Activated naive CD4-positive, alpha-beta T cell treated with anti-CD3 and anti-CD28 coated beads for 36 hours (primary cell): Measurements from ENCODE around the gene PNMA8A. TPM values are rescaled to one million over a fixed set of nuclear protein-coding genes. Genes with fewer than 3 reads are reported as not detected.

Experiments
- CTCF ChIA-PET: fragments of 350-600 bp; sonication (Branson Sonifier 250); formaldehyde crosslinking; loops from one replicate; lab custom pipeline; 2021; ENCODE audit warnings: antibody characterized with exemption; lab: Charles Lee
- DNase-seq: peaks from one replicate; pipeline ENCODE4 v3.0.0-alpha.2; 2020
- H3K27ac Mint-ChIP-seq: one replicate; pipeline ENCODE4 v1.8.0; 2021; ENCODE audit warnings: mild to moderate bottlenecking, mixed read lengths
- H3K27me3 Mint-ChIP-seq: one replicate; pipeline ENCODE4 v1.8.0; 2021; ENCODE audit warnings: low read depth, mixed read lengths
- H3K36me3 Mint-ChIP-seq: one replicate; pipeline ENCODE4 v1.8.0; 2021; ENCODE audit warnings: low read depth, mixed read lengths
- H3K4me1 Mint-ChIP-seq: one replicate; pipeline ENCODE4 v1.8.0; 2021; ENCODE audit warnings: low read depth, mixed read lengths
- H3K4me3 Mint-ChIP-seq: one replicate; pipeline ENCODE4 v1.8.0; 2021; ENCODE audit warnings: mild to moderate bottlenecking, moderate library complexity, mixed read lengths
- H3K9me3 Mint-ChIP-seq: one replicate; pipeline ENCODE4 v1.8.0; 2021; ENCODE audit warnings: mixed read lengths
- intact Hi-C: fragments of 100-400 bp; cut with micrococcal nuclease; formaldehyde crosslinking; loops from one replicate; pipeline ENCODE4 v1.15.1; 2023
- total RNA-seq, 2 experiments: library from RNA; stranded (reverse); gene quantifications; one replicate each; pipeline ENCODE4 v1.2.3, GENCODE V29; 2021

PNMA8A gene
- total RNA-seq = 1 to 10 TPM; 1.1 to 1.5 TPM

DNA sequence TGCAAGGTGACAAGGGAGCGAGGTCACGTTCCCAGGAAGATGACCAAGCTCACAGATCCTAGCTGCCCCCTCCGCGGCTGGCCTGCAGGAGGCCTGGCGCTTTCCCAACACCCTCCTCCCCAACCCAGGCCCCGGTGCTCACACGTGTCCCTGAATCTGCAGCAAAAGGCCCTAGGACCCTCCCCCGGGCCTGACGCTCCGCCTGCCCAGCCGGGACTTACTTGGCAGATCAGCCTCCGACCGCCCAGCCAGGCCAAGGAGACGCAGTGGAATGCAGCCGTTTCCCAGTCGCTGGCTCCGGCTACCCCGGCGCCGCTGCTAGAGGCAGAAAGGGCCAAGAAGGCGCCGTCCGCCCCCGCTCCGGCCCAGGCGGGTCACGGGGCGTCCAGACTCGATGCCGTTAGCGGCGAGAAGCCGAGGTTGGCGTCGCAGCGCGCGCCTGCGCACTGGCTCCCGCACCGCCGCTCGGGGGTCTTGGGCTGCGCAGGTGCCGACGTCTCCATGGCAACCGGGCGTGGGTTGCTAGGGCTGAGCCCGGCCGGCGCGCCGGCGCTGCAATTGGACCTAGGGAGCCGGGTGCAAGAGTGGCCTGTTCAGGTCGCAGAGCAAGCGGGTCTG is at the start of gene PNMA8A:
PNMA8A (minus strand) TSS at position 448 of the 618 bp plus-strand sequence. CDS start 528 bp downstream, outside the sequence.
- Mint-ChIP-seq H3K27ac (no peak within 1 kb of the TSS), H3K9me3 (no peaks in the 10 kb centered on the region), H3K36me3 (no peaks in the 10 kb centered on the region), H3K4me1 (peaks cover 12% of the 10 kb centered on the region), H3K4me3 (peak within 1 kb of the TSS; percentile 36), H3K27me3 (peaks cover 47% of the 10 kb centered on the region)
- DNase-seq = no peak
- intact Hi-C loops = no loop called here
- CTCF ChIA-PET = interaction anchor here (0.6 kb wide), 1 partner anchor 388 kb away, joined by 3 read pairs; no protein-coding TSS in a partner anchor

GRCh38 chr19:46520616-46521015 is 49.3 kb upstream of the PNMA8A start:
- CTCF ChIA-PET = interaction anchor here (0.5 to 12.0 kb wide), 4 partner anchors 9 to 117 kb away, joined by 3 to 203 read pairs (median 46); no protein-coding TSS in a partner anchor
- peaks cover 14% of the 10 kb centered on the region for H3K9me3 Mint-ChIP-seq
- intact Hi-C loops = no loop called here

DNA sequence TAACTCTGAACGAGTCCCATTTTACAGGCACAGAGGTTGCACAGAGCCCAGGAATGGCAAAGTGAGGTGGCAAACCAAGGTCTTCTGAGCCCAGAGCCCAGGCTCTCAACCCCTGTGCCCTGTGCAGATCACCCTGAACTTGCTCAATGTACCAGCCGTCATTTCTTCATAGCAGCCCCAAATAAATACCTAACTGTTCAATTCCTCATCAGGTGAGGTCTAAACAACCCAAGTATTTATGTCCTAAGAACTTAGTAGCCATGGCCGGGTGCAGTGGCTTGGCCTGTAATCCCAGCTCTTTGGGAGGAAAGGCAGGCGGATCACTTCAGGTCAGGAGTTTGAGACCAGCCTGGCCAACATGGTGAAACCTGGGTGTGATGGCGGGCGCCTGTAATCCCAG is 46.1 kb upstream of the PNMA8A start:
- peaks cover 2% of the 10 kb centered on the region for H3K27me3 Mint-ChIP-seq
- no peaks in the 10 kb centered on the region for H3K9me3 Mint-ChIP-seq
- DNase-seq = no peak
- CTCF ChIA-PET = interaction anchor here (0.7 to 9.2 kb wide), 7 partner anchors 12 to 144 kb away, joined by 3 to 88 read pairs (median 7); partner anchors contain the start of gene DACT3
- intact Hi-C loops = no loop called here
- H3K27ac Mint-ChIP-seq = no peak overlapping the region
- no peak overlapping the region for H3K4me3 Mint-ChIP-seq
- H3K4me1 Mint-ChIP-seq = peaks cover 36% of the 10 kb centered on the region
- peaks cover under 1% of the 10 kb centered on the region for H3K36me3 Mint-ChIP-seq

More at GRCh38 chr19:46520616-46521015, 49.3 kb upstream of the PNMA8A start:
- Mint-ChIP-seq H3K4me1 (peaks cover 62% of the 10 kb centered on the region), H3K4me3 (no peak overlapping the region), H3K27me3 (no peaks in the 10 kb centered on the region), H3K27ac (peak overlapping the region; percentile 5), H3K36me3 (peaks cover 16% of the 10 kb centered on the region)
- peak; percentile 28 for DNase-seq

DNA sequence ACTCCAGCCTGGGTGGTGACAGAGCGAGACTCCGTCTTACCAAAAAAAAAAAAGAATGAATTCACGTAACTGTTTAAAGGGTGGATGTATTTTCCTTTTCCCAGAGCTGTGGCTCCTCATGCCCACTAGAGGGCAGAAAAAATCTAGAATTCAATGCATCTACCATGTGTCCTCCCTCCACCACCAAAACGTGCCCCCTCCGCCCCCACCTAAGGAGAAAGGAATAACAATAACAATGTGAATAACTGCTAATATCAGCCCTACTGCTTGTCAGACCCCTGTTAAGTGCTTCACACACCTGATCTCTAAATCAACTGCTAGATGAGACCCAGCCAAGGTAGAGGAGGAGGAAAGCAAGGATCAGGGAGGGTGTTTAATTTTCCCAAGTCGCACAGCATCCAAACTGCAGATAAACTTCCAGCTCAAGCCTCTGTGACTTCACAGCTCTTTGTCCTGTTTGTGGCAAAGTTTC is 44.6 kb upstream of the PNMA8A start:
- CTCF ChIA-PET = interaction anchor here (0.6 to 9.2 kb wide), 19 partner anchors 8 to 1177 kb away, joined by 3 to 88 read pairs (median 4); no protein-coding TSS in a partner anchor
- peaks cover 2% of the 10 kb centered on the region for H3K27me3 Mint-ChIP-seq

GRCh38 chr19:46515290-46515609 is 43.9 kb upstream of the PNMA8A start:
- H3K36me3 Mint-ChIP-seq = no peaks in the 10 kb centered on the region
- CTCF ChIA-PET = interaction anchor here (1.1 to 9.2 kb wide), 10 partner anchors 10 to 169 kb away, joined by 3 to 88 read pairs (median 7); no protein-coding TSS in a partner anchor
- H3K27me3 Mint-ChIP-seq = peaks cover 2% of the 10 kb centered on the region
- no peak for DNase-seq
- intact Hi-C loops = no loop called here
- no peak overlapping the region for H3K4me3 Mint-ChIP-seq
- H3K4me1 Mint-ChIP-seq = peaks cover 18% of the 10 kb centered on the region
- no peak overlapping the region for H3K27ac Mint-ChIP-seq
- H3K9me3 Mint-ChIP-seq = peaks cover 7% of the 10 kb centered on the region

More for the DNA sequence above, 44.6 kb upstream of the PNMA8A start:
- Mint-ChIP-seq H3K9me3 (peaks cover 6% of the 10 kb centered on the region), H3K36me3 (no peaks in the 10 kb centered on the region), H3K4me1 (peaks cover 23% of the 10 kb centered on the region), H3K4me3 (no peak overlapping the region), H3K27ac (no peak overlapping the region)
- peak; percentile 63 for DNase-seq
- intact Hi-C loops = loop anchor here (1.0 kb wide), 1 partner anchor 26 kb away; no protein-coding TSS in a partner anchor

GRCh38 chr19:46514589-46515289 is 43.4 kb upstream of the PNMA8A start:
- Mint-ChIP-seq H3K36me3 (no peaks in the 10 kb centered on the region), H3K9me3 (peaks cover 7% of the 10 kb centered on the region), H3K4me3 (no peak overlapping the region), H3K4me1 (peaks cover 14% of the 10 kb centered on the region), H3K27ac (no peak overlapping the region), H3K27me3 (peaks cover 2% of the 10 kb centered on the region)
- intact Hi-C loops = no loop called here
- DNase-seq = no peak
- CTCF ChIA-PET = interaction anchor here (0.6 to 9.2 kb wide), 16 partner anchors 8 to 138 kb away, joined by 3 to 88 read pairs (median 7); no protein-coding TSS in a partner anchor

DNA sequence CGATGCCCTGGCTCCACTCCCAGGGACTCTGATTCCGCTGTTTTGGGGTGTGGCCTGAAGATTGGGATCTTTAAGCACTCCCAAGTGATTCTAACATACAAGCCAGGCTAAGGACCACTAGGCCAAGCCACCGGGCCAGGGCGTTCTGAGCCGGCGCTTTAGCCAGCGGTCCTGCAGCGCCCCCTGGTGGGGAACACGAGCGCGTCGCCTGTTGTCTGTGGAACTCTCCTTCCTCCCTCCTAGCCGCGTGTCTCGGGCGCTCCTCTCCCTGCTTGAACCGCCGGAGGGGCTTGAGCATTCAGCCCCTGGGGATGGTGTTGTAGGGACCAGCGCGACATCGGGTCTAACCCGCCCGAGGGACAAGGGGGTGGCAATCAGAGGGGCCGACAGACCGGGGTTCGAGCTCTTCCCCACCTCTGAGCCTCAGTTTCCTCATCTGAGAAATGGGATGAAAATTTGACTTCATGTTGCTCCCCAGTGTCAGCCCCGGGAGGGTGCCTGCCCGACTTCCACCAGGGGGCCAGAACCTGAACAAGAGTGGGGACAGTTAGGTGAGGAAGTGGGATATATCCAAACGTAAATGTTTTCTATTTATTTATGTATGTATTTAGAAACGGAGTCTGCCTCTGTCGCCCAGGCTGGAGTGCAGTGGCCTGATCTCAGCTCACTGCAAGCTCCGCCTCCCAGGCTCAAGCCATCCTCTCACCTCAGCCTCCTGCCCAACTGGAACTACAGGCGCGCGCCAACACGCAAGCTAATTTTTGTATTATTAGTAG is 42.3 kb upstream of the PNMA8A start:
- no peak overlapping the region for H3K27ac Mint-ChIP-seq
- CTCF ChIA-PET = interaction anchor here (0.6 to 9.2 kb wide), 17 partner anchors 9 to 165 kb away, joined by 3 to 88 read pairs (median 5); no protein-coding TSS in a partner anchor

DNA sequence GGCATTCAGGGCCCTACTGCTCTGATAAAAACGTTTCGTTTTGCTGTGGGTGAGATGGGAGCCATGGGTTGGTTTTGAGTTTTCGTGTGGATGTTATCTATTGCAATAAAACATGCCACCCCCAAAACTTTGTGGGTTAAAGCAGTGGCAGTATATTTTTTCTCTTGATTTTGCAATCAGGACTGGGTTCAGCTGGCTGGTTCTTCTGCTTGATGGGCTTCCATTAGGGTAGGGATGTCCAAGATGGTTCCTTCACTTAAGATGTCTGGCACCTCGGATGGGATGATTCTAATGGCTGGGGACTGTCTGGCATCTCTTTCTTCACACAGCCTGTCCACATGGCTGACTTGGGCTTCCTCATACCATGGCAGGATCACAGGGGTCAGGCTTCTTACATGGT is 39.9 kb upstream of the PNMA8A start:
- CTCF ChIA-PET = interaction anchor here (1.5 to 1.9 kb wide), 5 partner anchors 11 to 115 kb away, joined by 3 to 11 read pairs (median 6); no protein-coding TSS in a partner anchor
- peaks cover 7% of the 10 kb centered on the region for H3K9me3 Mint-ChIP-seq
- intact Hi-C loops = no loop called here
- no peak overlapping the region for H3K4me3 Mint-ChIP-seq
- no peak for DNase-seq
- H3K27me3 Mint-ChIP-seq = peaks cover 4% of the 10 kb centered on the region
- H3K36me3 Mint-ChIP-seq = no peaks in the 10 kb centered on the region
- H3K27ac Mint-ChIP-seq = no peak overlapping the region
- H3K4me1 Mint-ChIP-seq = peaks cover 6% of the 10 kb centered on the region

More for the DNA sequence above, 42.3 kb upstream of the PNMA8A start:
- peaks cover 2% of the 10 kb centered on the region for H3K27me3 Mint-ChIP-seq
- H3K9me3 Mint-ChIP-seq = peaks cover 7% of the 10 kb centered on the region
- no peak overlapping the region for H3K4me3 Mint-ChIP-seq
- no peaks in the 10 kb centered on the region for H3K36me3 Mint-ChIP-seq
- H3K4me1 Mint-ChIP-seq = peaks cover 8% of the 10 kb centered on the region
- intact Hi-C loops = loop anchor here (1.0 kb wide), 4 partner anchors 23 to 233 kb away; no protein-coding TSS in a partner anchor
- DNase-seq = peak; percentile 86

GRCh38 chr19:46508206-46508605 is 36.8 kb upstream of the PNMA8A start:
- H3K36me3 Mint-ChIP-seq = no peaks in the 10 kb centered on the region
- no peak for DNase-seq
- intact Hi-C loops = no loop called here
- CTCF ChIA-PET = interaction anchor here (0.6 to 1.0 kb wide), 5 partner anchors 8 to 560 kb away, joined by 3 to 5 read pairs (median 3); no protein-coding TSS in a partner anchor
- H3K9me3 Mint-ChIP-seq = peaks cover 7% of the 10 kb centered on the region
- H3K4me1 Mint-ChIP-seq = no peaks in the 10 kb centered on the region
- no peak overlapping the region for H3K27ac Mint-ChIP-seq
- no peak overlapping the region for H3K4me3 Mint-ChIP-seq
- H3K27me3 Mint-ChIP-seq = peaks cover 2% of the 10 kb centered on the region

GRCh38 chr19:46503848-46504453 is 32.6 kb upstream of the PNMA8A start:
- Mint-ChIP-seq H3K4me3 (no peak overlapping the region), H3K4me1 (peaks cover 2% of the 10 kb centered on the region), H3K27me3 (peaks cover 6% of the 10 kb centered on the region), H3K36me3 (no peaks in the 10 kb centered on the region), H3K27ac (no peak overlapping the region), H3K9me3 (no peaks in the 10 kb centered on the region)
- DNase-seq = no peak
- intact Hi-C loops = no loop called here
- CTCF ChIA-PET = no interaction called here

DNA sequence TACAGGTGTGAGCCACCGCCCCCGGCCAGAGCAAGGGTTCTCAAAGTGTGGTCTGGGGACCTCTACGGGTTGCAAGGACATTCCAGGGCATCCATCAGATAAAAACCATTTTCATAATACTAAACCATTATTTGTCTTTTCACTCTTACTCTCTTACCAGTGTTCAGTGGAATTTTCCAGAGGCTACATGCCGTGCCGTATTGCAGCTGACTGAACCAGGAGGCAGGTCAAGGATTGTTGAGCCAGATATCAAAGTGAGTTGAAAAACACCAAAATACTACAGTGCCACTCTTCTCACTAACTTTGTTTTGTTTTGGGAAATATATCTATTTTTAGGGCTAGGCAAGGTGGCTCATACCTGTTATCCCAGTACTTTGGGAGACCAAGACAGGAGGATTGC is 31.5 kb upstream of the PNMA8A start:
- no peak overlapping the region for H3K27ac Mint-ChIP-seq
- H3K4me3 Mint-ChIP-seq = no peak overlapping the region
- H3K9me3 Mint-ChIP-seq = no peaks in the 10 kb centered on the region
- no peak for DNase-seq
- intact Hi-C loops = no loop called here
- H3K4me1 Mint-ChIP-seq = peaks cover 2% of the 10 kb centered on the region
- H3K36me3 Mint-ChIP-seq = no peaks in the 10 kb centered on the region
- CTCF ChIA-PET = interaction anchor here (0.7 kb wide), 1 partner anchor 1197 kb away, joined by 3 read pairs; no protein-coding TSS in a partner anchor
- H3K27me3 Mint-ChIP-seq = peaks cover 6% of the 10 kb centered on the region
